H9 (cell line): Measurements from ENCODE around the gene TACC2. TPM values are rescaled to one million over a fixed set of nuclear protein-coding genes. Genes with fewer than 3 reads are reported as not detected.

Source experiments
- DNase-seq: peaks from one replicate; pipeline ENCODE4 v3.0.0-alpha.2; 2017
- H2AFZ ChIP-seq: one replicate; pipeline ENCODE4 v1.6.1; 2013; ENCODE audit warnings: mild to moderate bottlenecking, low read length, control low read depth, moderate library complexity
- H2AK5ac ChIP-seq: 2 replicates; pipeline ENCODE4 v1.6.1; 2013; ENCODE audit warnings: low read length, control low read depth, mixed read lengths; ENCODE audit not compliant: insufficient read length
- H2BK120ac ChIP-seq: one replicate; pipeline ENCODE4 v1.6.1; 2013; ENCODE audit warnings: low read depth, mild to moderate bottlenecking, low read length, control low read depth, inconsistent platforms; ENCODE audit not compliant: poor library complexity, severe bottlenecking
- H2BK12ac ChIP-seq: 2 replicates; pipeline ENCODE4 v1.6.1; 2013; ENCODE audit warnings: low read length, control low read depth, mixed read lengths, low read depth; ENCODE audit not compliant: insufficient read length
- H2BK15ac ChIP-seq: 2 replicates; pipeline ENCODE4 v1.6.1; 2013; ENCODE audit warnings: low read depth, low read length, control low read depth
- H2BK20ac ChIP-seq: one replicate; pipeline ENCODE4 v1.6.1; 2013; ENCODE audit warnings: low read depth, mild to moderate bottlenecking, low read length, control low read depth, inconsistent platforms; ENCODE audit not compliant: poor library complexity, severe bottlenecking
- H2BK5ac ChIP-seq: 2 replicates; pipeline ENCODE4 v1.6.1; 2013; ENCODE audit warnings: low read length, control low read depth, mixed read lengths; ENCODE audit not compliant: insufficient read length
- H3K14ac ChIP-seq: 2 replicates; pipeline ENCODE4 v1.6.1; 2013; ENCODE audit warnings: low read length, control low read depth; ENCODE audit not compliant: insufficient read depth
- H3K18ac ChIP-seq: 2 replicates; pipeline ENCODE4 v1.6.1; 2013; ENCODE audit warnings: low read depth, mild to moderate bottlenecking, mixed read lengths, low read length, control low read depth; ENCODE audit not compliant: insufficient read length
- H3K23ac ChIP-seq: 2 replicates; pipeline ENCODE4 v1.6.1; 2013; ENCODE audit warnings: low read length, control low read depth, mixed read lengths, low read depth; ENCODE audit not compliant: insufficient read length
- H3K23me2 ChIP-seq: 2 replicates; pipeline ENCODE4 v1.6.1; 2013; ENCODE audit warnings: low read depth, mild to moderate bottlenecking, mixed read lengths, low read length, control low read depth; ENCODE audit not compliant: insufficient read length, poor library complexity, severe bottlenecking
- H3K27ac ChIP-seq: 2 replicates; pipeline ENCODE4 v1.5.1; 2013; ENCODE audit warnings: low read length, control low read depth, mixed read lengths, low read depth; ENCODE audit not compliant: insufficient read length
- H3K27me3 ChIP-seq: 2 replicates; pipeline ENCODE4 v1.6.1; 2013; ENCODE audit warnings: low read length, control low read depth, inconsistent platforms; ENCODE audit not compliant: insufficient read depth
- H3K4ac ChIP-seq: 2 replicates; pipeline ENCODE4 v1.6.1; 2013; ENCODE audit warnings: low read depth, mild to moderate bottlenecking, control low read depth, inconsistent platforms, low read length, moderate library complexity
- H3K4me1 ChIP-seq: 2 replicates; pipeline ENCODE4 v1.6.1; 2013; ENCODE audit warnings: low read length, control low read depth, inconsistent platforms; ENCODE audit not compliant: insufficient read depth
- H3K4me2 ChIP-seq: 2 replicates; pipeline ENCODE4 v1.6.1; 2013; ENCODE audit warnings: low read length, control low read depth, mixed read lengths; ENCODE audit not compliant: insufficient read length, insufficient read depth
- H3K56ac ChIP-seq: 2 replicates; pipeline ENCODE4 v1.6.1; 2013; ENCODE audit warnings: low read depth, mild to moderate bottlenecking, mixed read lengths, low read length, control low read depth; ENCODE audit not compliant: insufficient read length
- H3K79me1 ChIP-seq: 2 replicates; pipeline ENCODE4 v1.6.1; 2013; ENCODE audit warnings: low read depth, mild to moderate bottlenecking, moderate library complexity, low read length, control low read depth, inconsistent platforms; ENCODE audit not compliant: insufficient read depth, poor library complexity, severe bottlenecking
- H3K79me2 ChIP-seq: 2 replicates; pipeline ENCODE4 v1.6.1; 2013; ENCODE audit warnings: low read length, control low read depth, inconsistent platforms; ENCODE audit not compliant: insufficient read depth
- H3K9ac ChIP-seq: 2 replicates; pipeline ENCODE4 v1.6.1; 2013; ENCODE audit warnings: low read length, control low read depth, mixed read lengths; ENCODE audit not compliant: insufficient read length; ENCODE audit errors: extremely low read depth
- H3K9me3 ChIP-seq: one replicate; pipeline ENCODE4 v1.6.1; 2013; ENCODE audit warnings: low read depth, low read length, inconsistent platforms; ENCODE audit not compliant: control insufficient read depth
- H3T11ph ChIP-seq: one replicate; pipeline ENCODE4 v1.6.1; 2013; ENCODE audit warnings: mild to moderate bottlenecking, low read length, control low read depth, inconsistent platforms
- H4K20me1 ChIP-seq: one replicate; pipeline ENCODE4 v1.6.1; 2013; ENCODE audit not compliant: control insufficient read depth, insufficient read length, insufficient read depth
- H4K5ac ChIP-seq: 2 replicates; pipeline ENCODE4 v1.6.1; 2013; ENCODE audit warnings: low read depth, mild to moderate bottlenecking, mixed read lengths, low read length, control low read depth; ENCODE audit not compliant: insufficient read length
- H4K8ac ChIP-seq: replicated peaks from 2 replicates; pipeline ENCODE4 v1.6.1; 2013; ENCODE audit warnings: low read length, control low read depth, mixed read lengths, low read depth; ENCODE audit not compliant: insufficient read length
- H4K91ac ChIP-seq: 2 replicates; pipeline ENCODE4 v1.6.1; 2013; ENCODE audit warnings: low read depth, mild to moderate bottlenecking, moderate library complexity, mixed read lengths, low read length, control low read depth; ENCODE audit not compliant: insufficient read length
- H3K27ac Mint-ChIP-seq, 3 experiments: 2 replicates in 2 of 3; 3 replicates in 1 of 3; pipeline ENCODE4 v1.8.0; 2020 to 2021; ENCODE audit warnings: mixed read lengths in 3 of 3, mild to moderate bottlenecking in 1 of 3, moderate library complexity in 1 of 3
- H3K27me3 Mint-ChIP-seq: 2 replicates; pipeline ENCODE4 v1.8.0; 2021; ENCODE audit warnings: low read depth, mild to moderate bottlenecking, moderate library complexity, mixed read lengths
- H3K36me3 Mint-ChIP-seq, 3 experiments: 2 replicates in 2 of 3; 3 replicates in 1 of 3; pipeline ENCODE4 v1.8.0; 2020 to 2021; ENCODE audit warnings: low read depth in 3 of 3, mixed read lengths in 3 of 3; ENCODE audit not compliant: insufficient read depth in 1 of 3
- H3K4me1 Mint-ChIP-seq, 2 experiments: 2 replicates each; pipeline ENCODE4 v1.8.0; 2020; ENCODE audit warnings: mixed read lengths in 2 of 2
- H3K4me3 Mint-ChIP-seq, 2 experiments: 2 replicates in 1 of 2; 3 replicates in 1 of 2; pipeline ENCODE4 v1.8.0; 2020 to 2021; ENCODE audit warnings: mild to moderate bottlenecking in 2 of 2, mixed read lengths in 2 of 2, moderate library complexity in 1 of 2
- H3K9me3 Mint-ChIP-seq, 2 experiments: 2 replicates in 1 of 2; 3 replicates in 1 of 2; pipeline ENCODE4 v1.8.0; 2020; ENCODE audit warnings: mild to moderate bottlenecking in 2 of 2, mixed read lengths in 2 of 2, moderate library complexity in 1 of 2
- CTCF ChIP-seq: fragments of 200-600 bp; sonication (generic); conservative IDR thresholded peaks from 3 replicates; pipeline ENCODE4 v1.8.0; 2021; ENCODE audit warnings: antibody characterized with exemption, mild to moderate bottlenecking
- WGBS: extraction: QIAGEN DNeasy Blood & Tissue Kit; methylation state at CpG from one replicate; pipeline ENCODE4 v1.1.7; 2013; ENCODE audit warnings: missing lambda C conversion rate, low lambda C conversion rate, mixed read lengths; ENCODE audit not compliant: insufficient read length; ENCODE audit errors: extremely low coverage; 5-methylcytosine and 5-hydroxymethylcytosine counted together
- total RNA-seq: library from RNA; stranded (reverse); gene quantifications from 2 replicates; pipeline ENCODE4 v1.2.1, GENCODE V29; 2021

TACC2 gene
- total RNA-seq, 1 experiment from 2014 or later = 58.1 TPM

DNA sequence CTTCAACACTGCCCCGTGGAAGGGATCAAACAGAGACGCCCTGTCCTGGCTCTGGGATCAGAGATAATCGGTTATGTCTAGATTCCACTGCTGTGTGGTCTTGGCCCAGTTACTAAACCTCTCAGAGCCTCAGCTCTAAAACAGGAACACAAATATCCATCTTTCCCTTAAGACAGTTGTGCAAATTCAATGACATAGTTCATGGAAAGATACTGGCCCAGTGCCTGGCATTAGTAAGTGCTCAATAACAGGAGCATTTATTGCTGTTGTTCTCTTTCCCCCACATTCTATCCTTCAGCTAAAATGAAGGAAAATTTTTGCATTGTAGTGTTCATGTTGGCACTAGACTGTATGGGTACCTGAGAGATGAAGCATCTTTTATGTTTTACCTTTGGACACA, 58.6 kb downstream of the TACC2 start:
- Histone ChIP-seq H3K9me3 (no peaks in the 10 kb centered on the region), H3K4me1 (peaks cover 4% of the 10 kb centered on the region; the same call in 1 of the 2 replicates), H3K79me2 (no peaks in the 10 kb centered on the region), H2BK12ac (no peak overlapping the region), H3K27ac (no peak overlapping the region), H4K5ac (no peak overlapping the region), H3K18ac (no peak overlapping the region), H3K4ac (no peak overlapping the region), H2BK15ac (no peak overlapping the region), H4K20me1 (no peaks in the 10 kb centered on the region), H3T11ph (no peak overlapping the region), H2BK20ac (no peak overlapping the region), H2BK120ac (no peak overlapping the region), H4K91ac (no peak overlapping the region), H3K56ac (no peak overlapping the region), H2AK5ac (no peak overlapping the region), H3K14ac (no peak overlapping the region), H3K27me3 (no peaks in the 10 kb centered on the region), H3K23me2 (no peaks in the 10 kb centered on the region), H2BK5ac (no peak overlapping the region), H4K8ac (no peak overlapping the region), H3K9ac (no peak overlapping the region), H3K79me1 (no peaks in the 10 kb centered on the region), H2AFZ (no peak overlapping the region), H3K23ac (no peak overlapping the region), H3K4me2 (no peak overlapping the region)
- WGBS = no CpG with 5 or more reads among the region's 3 CpGs
- no peak for DNase-seq
- TF ChIP-seq CTCF = no peak
- H3K27ac Mint-ChIP-seq = no peak overlapping the region
- H3K4me1 Mint-ChIP-seq = peaks cover 49 to 56% of the 10 kb centered on the region in 2 experiments
- no peaks in the 10 kb centered on the region; a peak in 1 of 7 replicates for H3K36me3 Mint-ChIP-seq
- H3K4me3 Mint-ChIP-seq = no peak overlapping the region
- no peaks in the 10 kb centered on the region for H3K9me3 Mint-ChIP-seq
- no peaks in the 10 kb centered on the region; the same call in 1 of the 2 replicates for H3K27me3 Mint-ChIP-seq
